Vagina (tissue), 2 donors: ENCODE results near the gene RAP1GDS1. TPM values are rescaled to one million over a fixed set of nuclear protein-coding genes. Genes with fewer than 3 reads are reported as not detected.

ENCODE experiments used
- DNase-seq, 2 donors: peaks; one replicate each; pipeline ENCODE4 v3.0.0-alpha.2; 2017; ENCODE audit errors: extremely low spot score in 2 of 2
- H3K27ac ChIP-seq: fragments of 200-600 bp; sonication (generic); one replicate; pipeline ENCODE4 v1.5.1; 2019
- H3K27me3 ChIP-seq: fragments of 200-600 bp; sonication (generic); one replicate; pipeline ENCODE4 v1.5.1; 2019
- H3K36me3 ChIP-seq, 2 donors: fragments of 200-600 bp; sonication (generic); one replicate each; pipeline ENCODE4 v1.5.1; 2017 to 2019
- H3K4me1 ChIP-seq: fragments of 200-600 bp; sonication (generic); one replicate; pipeline ENCODE4 v1.5.1; 2019
- H3K4me3 ChIP-seq, 2 donors: fragments of 200-600 bp; sonication (generic); 1 replicate in 1 of 2; 2 replicates in 1 of 2; pipeline ENCODE4 v1.5.1; 2016 to 2019
- H3K9me3 ChIP-seq: fragments of 200-600 bp; sonication (generic); one replicate; pipeline ENCODE4 v1.5.1; 2019
- CTCF ChIP-seq, 3 experiments: fragments of 450-650 bp in 2 of 3; fragments of 200-600 bp in 1 of 3; sonication (generic) in 1 of 3; IDR thresholded peaks; one replicate each; pipeline ENCODE4 v1.5.1; 2017 to 2019; ENCODE audit warnings: antibody characterized with exemption in 3 of 3, mild to moderate bottlenecking in 2 of 3, moderate library complexity in 2 of 3
- POLR2A ChIP-seq, 2 donors: fragments of 450-650 bp; IDR thresholded peaks; one replicate each; pipeline ENCODE4 v1.6.1; 2017; ENCODE audit warnings: antibody characterized with exemption in 2 of 2, mild to moderate bottlenecking in 2 of 2, moderate library complexity in 2 of 2
- POLR2AphosphoS5 ChIP-seq, 2 donors: sonication (generic); formaldehyde crosslinking; IDR thresholded peaks; one replicate each; pipeline ENCODE4 v1.9.0; 2017; ENCODE audit warnings: antibody characterized with exemption in 2 of 2, mild to moderate bottlenecking in 2 of 2, low read depth in 1 of 2; ENCODE audit not compliant: insufficient read depth in 1 of 2
- intact Hi-C: fragments of 100-400 bp; cut with DNase I; formaldehyde crosslinking; loops from one replicate; pipeline ENCODE4 v1.15.1; 2023
- total RNA-seq: library from RNA; depleted of rRNA; stranded (reverse); fragments of >200 nt; gene quantifications from one replicate; pipeline ENCODE4 v1.2.3, GENCODE V29; 2016

The RAP1GDS1 gene
- total RNA-seq, 1 donor from 2014 or later: 16.0 TPM

- intact Hi-C loops: no loop called here
- TF ChIP-seq POLR2AphosphoS5 (IDR thresholded peaks at IDR 0.05; ENCODE audit: insufficient read depth in 1 of 2, low read depth in 1 of 2) (no peak), POLR2A (IDR thresholded peaks at IDR 0.05) (no peak), CTCF (IDR thresholded peaks at IDR 0.05) (no peak)
- H3K27me3 ChIP-seq: no peaks in the 10 kb centered on the region
- no peaks in the 10 kb centered on the region for H3K4me1 ChIP-seq
- no peaks in the 10 kb centered on the region for H3K9me3 ChIP-seq
- DNase-seq: no peak
- peaks cover 0 to 11% of the 10 kb centered on the region in 2 donors for H3K36me3 ChIP-seq
- H3K4me3 ChIP-seq: no peak overlapping the region
- no peak overlapping the region for H3K27ac ChIP-seq
These were observed 172.5 kb downstream of the RAP1GDS1 start for GRCh38 chr4:98433691-98434090.

- no peak for DNase-seq
- intact Hi-C loops: no loop called here
- no peaks in the 10 kb centered on the region for H3K4me1 ChIP-seq
- H3K4me3 ChIP-seq: no peak overlapping the region
- H3K27me3 ChIP-seq: no peaks in the 10 kb centered on the region
- no peak overlapping the region for H3K27ac ChIP-seq
- H3K9me3 ChIP-seq: no peaks in the 10 kb centered on the region
- TF ChIP-seq POLR2A (IDR thresholded peaks at IDR 0.05) (no peak), POLR2AphosphoS5 (IDR thresholded peaks at IDR 0.05; ENCODE audit: insufficient read depth in 1 of 2, low read depth in 1 of 2) (no peak), CTCF (IDR thresholded peaks at IDR 0.05) (no peak)
- peaks cover 0 to 11% of the 10 kb centered on the region in 2 donors for H3K36me3 ChIP-seq
These were observed 173.6 kb downstream of the RAP1GDS1 start for GRCh38 chr4:98434816-98435215.

- no peaks in the 10 kb centered on the region for H3K27me3 ChIP-seq
- H3K4me3 ChIP-seq: no peak overlapping the region
- no peak for TF ChIP-seq POLR2AphosphoS5 (IDR thresholded peaks at IDR 0.05; ENCODE audit: insufficient read depth in 1 of 2, low read depth in 1 of 2)
- no peak for TF ChIP-seq CTCF (IDR thresholded peaks at IDR 0.05)
- no peak for TF ChIP-seq POLR2A (IDR thresholded peaks at IDR 0.05)
- H3K9me3 ChIP-seq: no peaks in the 10 kb centered on the region
- peaks cover 0 to 3% of the 10 kb centered on the region in 2 donors for H3K36me3 ChIP-seq
- no peaks in the 10 kb centered on the region for H3K4me1 ChIP-seq
- no peak overlapping the region for H3K27ac ChIP-seq
- intact Hi-C loops: no loop called here
- DNase-seq: no peak
These were observed 183.2 kb downstream of the RAP1GDS1 start for GRCh38 chr4:98444371-98444770.

- Histone ChIP-seq H3K4me3 (no peak overlapping the region), H3K27me3 (no peaks in the 10 kb centered on the region), H3K4me1 (no peaks in the 10 kb centered on the region), H3K27ac (peak overlapping the region; percentile 10), H3K36me3 (no peaks in the 10 kb centered on the region), H3K9me3 (no peaks in the 10 kb centered on the region)
- TF ChIP-seq POLR2AphosphoS5 (IDR thresholded peaks at IDR 0.05; ENCODE audit: insufficient read depth in 1 of 2, low read depth in 1 of 2): no peak
- TF ChIP-seq CTCF (IDR thresholded peaks at IDR 0.05): no peak
- TF ChIP-seq POLR2A (IDR thresholded peaks at IDR 0.05): no peak
- intact Hi-C loops: no loop called here
- no peak for DNase-seq
These were observed 185.6 kb downstream of the RAP1GDS1 start for GRCh38 chr4:98446499-98447375.

- intact Hi-C loops: no loop called here
- TF ChIP-seq CTCF (IDR thresholded peaks at IDR 0.05): no peak
- no peak for TF ChIP-seq POLR2AphosphoS5 (IDR thresholded peaks at IDR 0.05; ENCODE audit: insufficient read depth in 1 of 2, low read depth in 1 of 2)
- H3K27ac ChIP-seq: no peak overlapping the region
- no peaks in the 10 kb centered on the region for H3K36me3 ChIP-seq
- H3K4me3 ChIP-seq: no peak overlapping the region
- H3K4me1 ChIP-seq: no peaks in the 10 kb centered on the region
- no peaks in the 10 kb centered on the region for H3K9me3 ChIP-seq
- no peaks in the 10 kb centered on the region for H3K27me3 ChIP-seq
- no peak for DNase-seq
These were observed 186.5 kb downstream of the RAP1GDS1 start for GRCh38 chr4:98447648-98448047.
